Activated naive CD8-positive, alpha-beta T cell treated with anti-CD3 and anti-CD28 coated beads for 36 hours (primary cell): ENCODE data around the gene TBCE. TPM values are rescaled to one million over a fixed set of nuclear protein-coding genes. Genes with fewer than 3 reads are reported as not detected.
"Not testable (repeated sequence)": the region's sequence is repeated elsewhere in the genome, so short reads cannot be mapped to it uniquely, and the experiment has no call there.

Experiments
- DNase-seq: peaks from one replicate; pipeline ENCODE4 v3.0.0; 2021
- H3K27ac Mint-ChIP-seq: one replicate; pipeline ENCODE4 v1.8.0; 2022; ENCODE audit warnings: mild to moderate bottlenecking, moderate library complexity, mixed read lengths
- H3K27me3 Mint-ChIP-seq: one replicate; pipeline ENCODE4 v1.8.0; 2022; ENCODE audit warnings: mild to moderate bottlenecking, mixed read lengths
- H3K36me3 Mint-ChIP-seq: one replicate; pipeline ENCODE4 v1.8.0; 2021; ENCODE audit warnings: mild to moderate bottlenecking, mixed read lengths
- H3K4me1 Mint-ChIP-seq: one replicate; pipeline ENCODE4 v1.8.0; 2021; ENCODE audit warnings: mixed read lengths
- H3K4me3 Mint-ChIP-seq: one replicate; pipeline ENCODE4 v1.8.0; 2022; ENCODE audit warnings: mild to moderate bottlenecking, moderate library complexity, mixed read lengths
- H3K9me3 Mint-ChIP-seq: one replicate; pipeline ENCODE4 v1.8.0; 2022; ENCODE audit warnings: mixed read lengths
- total RNA-seq, 2 experiments: library from RNA; stranded (reverse); gene quantifications; one replicate each; pipeline ENCODE4 v1.2.3, GENCODE V29; 2021

Gene TBCE
- total RNA-seq, 2 experiments from 2014 or later: 23.3 to 25.4 TPM

GRCh38 chr1:235336903-235337302 lies 30.3 kb upstream of the TBCE start:
- H3K27me3 Mint-ChIP-seq: no peaks in the 10 kb centered on the region
- H3K36me3 Mint-ChIP-seq: peaks cover 11% of the 10 kb centered on the region
- no peak for DNase-seq
- H3K4me1 Mint-ChIP-seq: peaks cover 33% of the 10 kb centered on the region
- H3K4me3 Mint-ChIP-seq: peak overlapping the region; percentile 33
- H3K9me3 Mint-ChIP-seq: no peaks in the 10 kb centered on the region
- peak overlapping the region; percentile 78 for H3K27ac Mint-ChIP-seq

GRCh38 chr1:235339746-235340145 lies 27.5 kb upstream of the TBCE start:
- Mint-ChIP-seq H3K9me3 (no peaks in the 10 kb centered on the region), H3K36me3 (peaks cover 18% of the 10 kb centered on the region), H3K27me3 (no peaks in the 10 kb centered on the region), H3K4me1 (peaks cover 27% of the 10 kb centered on the region), H3K4me3 (no peak overlapping the region), H3K27ac (peak overlapping the region; percentile 20)
- no peak for DNase-seq

GRCh38 chr1:235341334-235341733 lies 25.9 kb upstream of the TBCE start:
- Mint-ChIP-seq H3K27me3 (no peaks in the 10 kb centered on the region), H3K36me3 (peaks cover 25% of the 10 kb centered on the region), H3K4me1 (peaks cover 21% of the 10 kb centered on the region), H3K9me3 (no peaks in the 10 kb centered on the region), H3K27ac (no peak overlapping the region), H3K4me3 (no peak overlapping the region)
- DNase-seq: no peak

- Mint-ChIP-seq H3K27ac (no peak overlapping the region), H3K4me1 (peaks cover 16% of the 10 kb centered on the region)
Observed at GRCh38 chr1:235342039-235342438, 25.2 kb upstream of the TBCE start.

GRCh38 chr1:235342471-235342870 lies 24.8 kb upstream of the TBCE start:
- Mint-ChIP-seq H3K27ac (no peak overlapping the region), H3K4me1 (peaks cover 13% of the 10 kb centered on the region), H3K36me3 (peaks cover 24% of the 10 kb centered on the region), H3K4me3 (no peak overlapping the region), H3K27me3 (no peaks in the 10 kb centered on the region), H3K9me3 (no peaks in the 10 kb centered on the region)
- no peak for DNase-seq

More at GRCh38 chr1:235342039-235342438, 25.2 kb upstream of the TBCE start:
- Mint-ChIP-seq H3K27me3 (no peaks in the 10 kb centered on the region), H3K4me3 (no peak overlapping the region), H3K36me3 (peaks cover 24% of the 10 kb centered on the region), H3K9me3 (no peaks in the 10 kb centered on the region)
- DNase-seq: no peak

- H3K27ac Mint-ChIP-seq: no peak overlapping the region
- peaks cover 10% of the 10 kb centered on the region for H3K4me1 Mint-ChIP-seq
- no peaks in the 10 kb centered on the region for H3K9me3 Mint-ChIP-seq
- H3K4me3 Mint-ChIP-seq: no peak overlapping the region
- no peaks in the 10 kb centered on the region for H3K27me3 Mint-ChIP-seq
- no peak for DNase-seq
- peaks cover 24% of the 10 kb centered on the region for H3K36me3 Mint-ChIP-seq
Observed at GRCh38 chr1:235343726-235344125, 23.5 kb upstream of the TBCE start.

- no peaks in the 10 kb centered on the region for H3K9me3 Mint-ChIP-seq
- H3K4me3 Mint-ChIP-seq: no peak overlapping the region
- no peaks in the 10 kb centered on the region for H3K4me1 Mint-ChIP-seq
- no peaks in the 10 kb centered on the region for H3K27me3 Mint-ChIP-seq
- H3K36me3 Mint-ChIP-seq: peaks cover 3% of the 10 kb centered on the region
- DNase-seq: no peak
- no peak overlapping the region for H3K27ac Mint-ChIP-seq
Observed at GRCh38 chr1:235351441-235351840, 15.8 kb upstream of the TBCE start.

- H3K27me3 Mint-ChIP-seq: no peaks in the 10 kb centered on the region
- no peaks in the 10 kb centered on the region for H3K9me3 Mint-ChIP-seq
- peaks cover under 1% of the 10 kb centered on the region for H3K36me3 Mint-ChIP-seq
- DNase-seq: no peak
- no peaks in the 10 kb centered on the region for H3K4me1 Mint-ChIP-seq
- no peak overlapping the region for H3K27ac Mint-ChIP-seq
- no peak overlapping the region for H3K4me3 Mint-ChIP-seq
Observed at GRCh38 chr1:235351898-235352297, 15.3 kb upstream of the TBCE start.

GRCh38 chr1:235357485-235358373 lies 9.5 kb upstream of the TBCE start:
- DNase-seq: no peak
- Mint-ChIP-seq H3K36me3 (no peaks in the 10 kb centered on the region), H3K9me3 (no peaks in the 10 kb centered on the region), H3K4me1 (no peaks in the 10 kb centered on the region), H3K27me3 (no peaks in the 10 kb centered on the region), H3K4me3 (no peak overlapping the region), H3K27ac (no peak overlapping the region)

GRCh38 chr1:235358899-235359298 lies 8.3 kb upstream of the TBCE start:
- no peaks in the 10 kb centered on the region for H3K27me3 Mint-ChIP-seq
- H3K9me3 Mint-ChIP-seq: no peaks in the 10 kb centered on the region

GRCh38 chr1:235364189-235364588 lies 3.0 kb upstream of the TBCE start:
- not testable (repeated sequence) for H3K4me3 Mint-ChIP-seq
- H3K4me1 Mint-ChIP-seq: peaks cover 22% of the 10 kb centered on the region

More at GRCh38 chr1:235358899-235359298, 8.3 kb upstream of the TBCE start:
- no peaks in the 10 kb centered on the region for H3K36me3 Mint-ChIP-seq
- H3K27ac Mint-ChIP-seq: no peak overlapping the region
- no peak for DNase-seq
- no peak overlapping the region for H3K4me3 Mint-ChIP-seq
- no peaks in the 10 kb centered on the region for H3K4me1 Mint-ChIP-seq

GRCh38 chr1:235366286-235366685 lies 941 bp upstream of the TBCE start:
- Mint-ChIP-seq H3K27ac (peak overlapping the region; percentile 95), H3K4me1 (peaks cover 22% of the 10 kb centered on the region), H3K27me3 (no peaks in the 10 kb centered on the region), H3K36me3 (peaks cover 7% of the 10 kb centered on the region), H3K4me3 (peak overlapping the region; percentile 97), H3K9me3 (no peaks in the 10 kb centered on the region)
- DNase-seq: peak; percentile 34

More at GRCh38 chr1:235364189-235364588, 3.0 kb upstream of the TBCE start:
- DNase-seq, H3K36me3 Mint-ChIP-seq, H3K27ac Mint-ChIP-seq, H3K9me3 Mint-ChIP-seq, H3K27me3 Mint-ChIP-seq: not testable (repeated sequence)

GRCh38 chr1:235368428-235368827 lies 1.2 kb downstream of the TBCE start:
- H3K27ac Mint-ChIP-seq: no peak overlapping the region
- H3K27me3 Mint-ChIP-seq: no peaks in the 10 kb centered on the region
- H3K36me3 Mint-ChIP-seq: peaks cover 8% of the 10 kb centered on the region
- DNase-seq: no peak
- H3K9me3 Mint-ChIP-seq: no peaks in the 10 kb centered on the region
- H3K4me3 Mint-ChIP-seq: peak overlapping the region; percentile 97
- peaks cover 22% of the 10 kb centered on the region for H3K4me1 Mint-ChIP-seq

GRCh38 chr1:235369802-235370201 lies 2.6 kb downstream of the TBCE start:
- Mint-ChIP-seq H3K36me3 (peaks cover 8% of the 10 kb centered on the region), H3K4me3 (no peak overlapping the region), H3K27ac (no peak overlapping the region), H3K27me3 (no peaks in the 10 kb centered on the region), H3K4me1 (peaks cover 22% of the 10 kb centered on the region), H3K9me3 (no peaks in the 10 kb centered on the region)
- no peak for DNase-seq

GRCh38 chr1:235375919-235376605 lies 8.8 kb downstream of the TBCE start:
- H3K4me1 Mint-ChIP-seq: peaks cover 9% of the 10 kb centered on the region
- H3K27ac Mint-ChIP-seq: no peak overlapping the region
- H3K9me3 Mint-ChIP-seq: no peaks in the 10 kb centered on the region
- no peaks in the 10 kb centered on the region for H3K27me3 Mint-ChIP-seq
- no peak overlapping the region for H3K4me3 Mint-ChIP-seq
- peaks cover 11% of the 10 kb centered on the region for H3K36me3 Mint-ChIP-seq
- DNase-seq: no peak
